Measurements from ENCODE around the gene CNTLN.

- TF ChIP-seq CTCF (conservative IDR thresholded peaks at IDR 0.05 in 1 of 2, IDR thresholded peaks at IDR 0.05 in 1 of 2; ENCODE audit: low read depth in 1 of 2, low read length in 2 of 2) (no peak), EZH2 (IDR thresholded peaks at IDR 0.05; ENCODE audit: low read length, missing control alignments) (no peak)
Observed at GRCh38 chr9:17484906-17485305, 350.1 kb downstream of the CNTLN start.
